Colonic mucosa (tissue), 4 donors: Measurements from ENCODE around the gene TDRD10. TPM values are rescaled to one million over a fixed set of nuclear protein-coding genes. Genes with fewer than 3 reads are reported as not detected.

Experiments used
- DNase-seq: peaks from one replicate; pipeline ENCODE4 v3.0.0-alpha.2; 2020
- H3K27ac ChIP-seq: fragments of 200-600 bp; one replicate; pipeline ENCODE4 v1.8.0; 2021
- H3K27me3 ChIP-seq: fragments of 200-600 bp; one replicate; pipeline ENCODE4 v1.8.0; 2021
- H3K36me3 ChIP-seq: fragments of 200-600 bp; one replicate; pipeline ENCODE4 v1.8.0; 2021
- H3K4me1 ChIP-seq: fragments of 200-600 bp; one replicate; pipeline ENCODE4 v1.8.0; 2021; ENCODE audit warnings: mild to moderate bottlenecking
- H3K4me3 ChIP-seq: fragments of 200-600 bp; one replicate; pipeline ENCODE4 v1.8.0; 2021
- H3K9ac ChIP-seq, 2 donors: one replicate each; pipeline ENCODE4 v1.7.0; 2013; ENCODE audit warnings: control low read depth in 2 of 2, low read depth in 2 of 2, low read length in 2 of 2
- H3K9me3 ChIP-seq: fragments of 200-600 bp; one replicate; pipeline ENCODE4 v1.8.0; 2021
- intact Hi-C: fragments of 100-400 bp; cut with DNase I; formaldehyde crosslinking; loops from one replicate; pipeline ENCODE4 v1.14.1; 2022
- total RNA-seq, 2 donors: library from RNA; stranded (reverse); fragmentation: NEBNext Ultra II Directional in 1 of 2; extraction: Animal tissue kit (Norgen Biotek cat#: 25700) in 1 of 2; gene quantifications; one replicate each; pipeline ENCODE4 v1.2.1, GENCODE V29; 2021
- TF ChIP-seq, protein P1 (sequence below): fragments of 200-600 bp; IDR thresholded peaks from one replicate; pipeline ENCODE4 v1.8.0; 2022; ENCODE audit warnings: antibody characterized with exemption, mild to moderate bottlenecking
- donor health status: healthy.
- donor health status: DM: no; HTN: no; CAD: no.
- donor health status: DM: no; HTN: no; CAD: no.

The TDRD10 gene
- total RNA-seq, 2 donors from 2014 or later: 0.42 to 0.67 TPM

DNA sequence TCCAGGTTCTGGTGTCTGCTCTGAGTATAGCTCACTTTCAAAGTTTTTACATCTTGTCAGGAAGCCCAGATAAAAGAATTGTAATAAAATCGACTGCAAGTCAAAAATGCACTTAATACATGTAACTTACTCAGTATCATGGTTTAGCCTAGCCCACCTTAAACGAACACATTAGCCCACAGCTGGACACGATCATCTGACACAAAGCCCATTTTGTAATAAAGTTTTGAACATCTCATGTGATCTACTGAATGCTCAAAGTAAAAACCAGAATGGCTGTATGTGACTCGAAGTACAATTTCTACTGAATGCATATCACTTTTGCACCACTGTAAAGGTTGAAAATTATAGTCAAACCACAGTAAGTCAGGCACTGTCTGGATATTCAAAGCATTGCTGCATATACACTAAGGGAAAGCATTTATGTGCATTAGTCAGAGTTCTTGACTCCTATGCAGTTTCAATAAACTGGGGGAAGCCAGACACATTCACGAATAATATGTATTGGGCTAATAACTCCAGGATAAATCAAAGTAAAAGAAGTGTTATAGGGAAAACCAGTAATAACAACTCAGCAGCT is 12.2 kb upstream of the TDRD10 start:
- Histone ChIP-seq H3K27me3 (no peaks in the 10 kb centered on the region), H3K36me3 (no peaks in the 10 kb centered on the region), H3K9me3 (no peaks in the 10 kb centered on the region), H3K4me1 (peaks cover 5% of the 10 kb centered on the region), H3K27ac (no peak overlapping the region), H3K9ac (no peak overlapping the region), H3K4me3 (no peak overlapping the region)
- no peak for DNase-seq
- TF ChIP-seq, protein P1, sequence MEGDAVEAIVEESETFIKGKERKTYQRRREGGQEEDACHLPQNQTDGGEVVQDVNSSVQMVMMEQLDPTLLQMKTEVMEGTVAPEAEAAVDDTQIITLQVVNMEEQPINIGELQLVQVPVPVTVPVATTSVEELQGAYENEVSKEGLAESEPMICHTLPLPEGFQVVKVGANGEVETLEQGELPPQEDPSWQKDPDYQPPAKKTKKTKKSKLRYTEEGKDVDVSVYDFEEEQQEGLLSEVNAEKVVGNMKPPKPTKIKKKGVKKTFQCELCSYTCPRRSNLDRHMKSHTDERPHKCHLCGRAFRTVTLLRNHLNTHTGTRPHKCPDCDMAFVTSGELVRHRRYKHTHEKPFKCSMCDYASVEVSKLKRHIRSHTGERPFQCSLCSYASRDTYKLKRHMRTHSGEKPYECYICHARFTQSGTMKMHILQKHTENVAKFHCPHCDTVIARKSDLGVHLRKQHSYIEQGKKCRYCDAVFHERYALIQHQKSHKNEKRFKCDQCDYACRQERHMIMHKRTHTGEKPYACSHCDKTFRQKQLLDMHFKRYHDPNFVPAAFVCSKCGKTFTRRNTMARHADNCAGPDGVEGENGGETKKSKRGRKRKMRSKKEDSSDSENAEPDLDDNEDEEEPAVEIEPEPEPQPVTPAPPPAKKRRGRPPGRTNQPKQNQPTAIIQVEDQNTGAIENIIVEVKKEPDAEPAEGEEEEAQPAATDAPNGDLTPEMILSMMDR: no peak
- intact Hi-C loops: no loop called here

DNA sequence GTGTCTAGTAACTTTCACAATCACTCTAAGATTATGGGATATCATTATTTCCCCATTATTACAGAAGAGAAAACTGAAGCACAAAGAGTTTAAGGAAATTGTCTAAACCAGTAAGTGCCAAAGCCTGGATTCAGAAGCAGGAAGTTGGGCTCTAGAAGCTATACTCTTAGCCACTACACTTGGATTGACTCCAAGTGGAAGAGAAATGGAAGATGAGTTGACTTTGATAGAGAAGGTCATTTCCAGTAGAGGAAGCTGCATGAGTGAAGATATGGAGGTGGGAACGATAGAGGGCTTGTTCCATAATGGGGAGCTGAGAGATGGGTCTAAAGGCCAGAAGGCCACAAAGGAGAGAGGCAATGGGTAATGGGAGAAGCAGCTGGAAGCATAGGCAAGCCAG is 11.7 kb upstream of the TDRD10 start:
- intact Hi-C loops: no loop called here
- Histone ChIP-seq H3K36me3 (no peaks in the 10 kb centered on the region), H3K9ac (no peak overlapping the region), H3K4me1 (peaks cover 5% of the 10 kb centered on the region), H3K9me3 (no peaks in the 10 kb centered on the region), H3K27ac (no peak overlapping the region), H3K27me3 (no peaks in the 10 kb centered on the region), H3K4me3 (no peak overlapping the region)
- TF ChIP-seq, protein P1: no peak
- no peak for DNase-seq

DNA sequence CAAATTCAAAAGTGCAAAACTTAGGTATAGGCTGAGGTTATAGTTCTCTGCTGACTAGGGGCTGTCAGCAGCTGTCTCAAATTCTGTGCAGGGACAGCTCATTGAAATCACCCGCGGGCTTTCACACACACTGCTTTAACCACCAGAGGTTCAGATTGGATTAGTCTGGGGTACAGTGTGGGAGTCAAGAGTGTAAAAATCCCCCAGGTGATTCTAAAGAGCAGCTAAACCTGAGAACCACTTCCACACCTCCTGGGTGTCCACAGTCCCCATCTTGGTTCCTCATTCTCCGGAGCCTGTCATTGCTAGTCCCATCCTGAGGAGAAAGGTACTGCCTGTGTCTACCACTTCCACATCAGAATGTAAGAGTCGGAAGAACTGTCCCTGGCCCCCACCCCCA is 9.9 kb upstream of the TDRD10 start:
- Histone ChIP-seq H3K27ac (no peak overlapping the region), H3K4me1 (peaks cover 5% of the 10 kb centered on the region), H3K9ac (no peak overlapping the region), H3K4me3 (no peak overlapping the region), H3K27me3 (no peaks in the 10 kb centered on the region), H3K36me3 (no peaks in the 10 kb centered on the region), H3K9me3 (no peaks in the 10 kb centered on the region)
- no peak for DNase-seq
- TF ChIP-seq, protein P1: no peak
- intact Hi-C loops: no loop called here

DNA sequence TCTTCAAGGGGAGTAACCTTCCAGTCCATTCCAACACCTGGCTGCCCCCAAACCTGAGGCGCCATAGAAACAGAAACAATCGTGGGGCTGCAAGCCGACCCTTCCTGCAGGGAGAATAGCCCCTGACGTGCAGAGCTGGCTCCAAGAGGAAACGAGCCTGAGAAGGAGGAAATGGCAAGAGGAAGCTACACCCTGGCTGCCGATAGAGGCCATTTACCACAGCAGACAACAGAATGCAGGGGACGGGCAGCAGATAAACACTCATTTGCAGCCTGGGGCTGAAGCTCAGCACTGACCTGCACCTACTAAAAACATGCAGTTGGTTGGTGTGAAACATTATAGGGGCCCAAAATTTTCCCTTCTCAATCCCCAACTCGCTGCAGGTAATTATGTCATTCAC is 8.7 kb upstream of the TDRD10 start:
- no peaks in the 10 kb centered on the region for H3K27me3 ChIP-seq
- H3K4me1 ChIP-seq: peaks cover 5% of the 10 kb centered on the region
- no peaks in the 10 kb centered on the region for H3K9me3 ChIP-seq
- TF ChIP-seq, protein P1: no peak
- no peak overlapping the region for H3K27ac ChIP-seq
- intact Hi-C loops: no loop called here
- no peak overlapping the region for H3K9ac ChIP-seq
- no peak overlapping the region for H3K4me3 ChIP-seq
- no peaks in the 10 kb centered on the region for H3K36me3 ChIP-seq
- DNase-seq: no peak

DNA sequence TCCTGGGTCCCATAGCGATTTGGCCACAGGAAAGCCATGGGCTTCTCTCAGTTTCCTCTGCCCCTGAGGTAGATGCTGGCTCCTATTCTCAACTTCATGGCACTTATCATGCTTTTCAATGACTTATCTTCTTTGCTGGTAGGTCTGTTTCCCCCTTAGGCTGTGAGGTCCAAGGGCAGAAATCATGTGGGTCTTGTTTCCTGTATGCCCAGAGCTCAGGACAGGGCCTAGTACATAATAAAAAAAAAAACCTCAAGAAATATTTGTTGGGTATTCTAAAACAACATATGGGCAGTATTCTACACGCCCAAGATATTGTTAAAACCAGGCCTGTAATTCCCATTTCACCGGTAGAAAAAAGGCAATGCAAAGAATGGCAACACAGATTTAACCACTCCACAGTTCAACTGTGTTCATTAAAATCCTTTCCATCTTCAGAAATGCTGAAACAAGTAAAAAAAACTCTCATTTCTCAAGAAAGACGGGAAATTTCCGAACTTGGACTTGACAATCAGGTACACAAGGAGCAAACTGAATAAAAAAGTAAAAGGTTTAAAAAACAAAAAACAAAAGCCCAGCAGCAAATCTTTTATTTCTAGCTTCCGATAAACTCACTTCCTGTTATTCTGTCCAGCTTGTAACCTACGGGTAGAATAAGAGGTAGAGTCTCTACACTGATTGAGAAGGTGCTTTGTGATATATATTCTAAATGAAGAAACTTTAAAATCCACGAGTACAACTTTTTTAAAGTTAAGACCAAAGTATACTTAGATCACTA is 6.3 kb upstream of the TDRD10 start:
- Histone ChIP-seq H3K4me3 (no peak overlapping the region), H3K27me3 (peaks cover 5% of the 10 kb centered on the region), H3K9ac (no peak overlapping the region), H3K4me1 (peaks cover 5% of the 10 kb centered on the region), H3K9me3 (no peaks in the 10 kb centered on the region), H3K27ac (no peak overlapping the region), H3K36me3 (no peaks in the 10 kb centered on the region)
- DNase-seq: no peak
- intact Hi-C loops: no loop called here
- TF ChIP-seq, protein P1: no peak
